ENCODE measurements around the gene PRAC2. TPM values are rescaled to one million over a fixed set of nuclear protein-coding genes. Genes with fewer than 3 reads are reported as not detected.
"Not testable (repeated sequence)": the region's sequence is repeated elsewhere in the genome, so short reads cannot be mapped to it uniquely, and the experiment has no call there.

The PRAC2 gene
- total and polyA plus RNA-seq, 4 donors = not detected

DNA sequence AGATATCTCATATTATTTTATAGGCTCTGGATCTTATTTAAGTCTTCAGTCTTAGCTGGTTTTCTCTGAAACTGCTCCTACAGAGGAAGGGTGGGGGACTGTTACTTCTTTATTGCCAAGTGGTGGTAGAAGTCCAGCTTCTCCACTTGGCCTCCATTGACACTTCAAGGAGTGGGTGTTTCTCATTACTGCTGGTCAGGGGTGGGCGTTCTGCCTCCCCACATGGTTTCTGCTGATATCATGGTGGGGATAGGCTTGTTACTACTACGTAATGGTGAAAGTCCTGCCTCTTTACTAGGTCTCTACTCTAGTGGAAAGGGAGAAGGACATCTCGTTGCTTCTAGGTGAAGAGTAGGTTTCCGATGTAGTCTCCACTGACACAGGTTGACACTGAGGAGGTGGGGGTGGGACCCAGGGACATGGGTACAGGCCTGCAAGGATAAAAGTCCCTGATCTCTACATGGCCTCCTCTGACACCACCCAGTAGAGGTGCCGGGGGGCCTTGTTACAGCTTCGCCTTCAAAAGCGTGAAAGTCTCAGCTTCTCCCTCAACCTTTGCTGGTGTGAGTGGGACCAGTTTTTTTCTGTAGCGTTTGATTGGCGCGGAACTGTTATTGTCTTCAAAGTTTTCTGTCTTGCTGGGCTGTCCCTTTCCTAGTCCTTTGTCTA, 21.0 kb upstream of the PRAC2 start:
- Histone ChIP-seq H3K9ac (ENCODE audit: low read depth in 1 of 2, low read length in 2 of 2) (no peak overlapping the region), H3K27me3 (ENCODE audit: control insufficient read depth in 4 of 4, insufficient read depth in 4 of 4, low read length in 3 of 4) (peaks cover 0 to 17% (median 9%) of the 10 kb centered on the region in 4 donors), H3K9me3 (ENCODE audit: control insufficient read depth in 4 of 4, low read length in 3 of 4) (no peaks in the 10 kb centered on the region), H3K4me1 (ENCODE audit: control insufficient read depth in 4 of 4, insufficient read depth in 4 of 4, low read length in 3 of 4) (no peaks in the 10 kb centered on the region), H3K4me3 (ENCODE audit: low read depth in 1 of 3, low read length in 3 of 3) (no peak overlapping the region), H3K36me3 (ENCODE audit: control insufficient read depth in 4 of 4, insufficient read depth in 3 of 4, low read depth in 1 of 4, low read length in 3 of 4) (no peaks in the 10 kb centered on the region), H3K27ac (ENCODE audit: low read depth in 1 of 2, low read length in 2 of 2) (no peak overlapping the region)
- TF ChIP-seq RXRA (IDR thresholded peaks at IDR 0.05) = no peak
- WGBS = 91% methylated on average over 10 of the region's 10 CpGs
- no peak for DNase-seq (ENCODE audit: low spot score)

DNA sequence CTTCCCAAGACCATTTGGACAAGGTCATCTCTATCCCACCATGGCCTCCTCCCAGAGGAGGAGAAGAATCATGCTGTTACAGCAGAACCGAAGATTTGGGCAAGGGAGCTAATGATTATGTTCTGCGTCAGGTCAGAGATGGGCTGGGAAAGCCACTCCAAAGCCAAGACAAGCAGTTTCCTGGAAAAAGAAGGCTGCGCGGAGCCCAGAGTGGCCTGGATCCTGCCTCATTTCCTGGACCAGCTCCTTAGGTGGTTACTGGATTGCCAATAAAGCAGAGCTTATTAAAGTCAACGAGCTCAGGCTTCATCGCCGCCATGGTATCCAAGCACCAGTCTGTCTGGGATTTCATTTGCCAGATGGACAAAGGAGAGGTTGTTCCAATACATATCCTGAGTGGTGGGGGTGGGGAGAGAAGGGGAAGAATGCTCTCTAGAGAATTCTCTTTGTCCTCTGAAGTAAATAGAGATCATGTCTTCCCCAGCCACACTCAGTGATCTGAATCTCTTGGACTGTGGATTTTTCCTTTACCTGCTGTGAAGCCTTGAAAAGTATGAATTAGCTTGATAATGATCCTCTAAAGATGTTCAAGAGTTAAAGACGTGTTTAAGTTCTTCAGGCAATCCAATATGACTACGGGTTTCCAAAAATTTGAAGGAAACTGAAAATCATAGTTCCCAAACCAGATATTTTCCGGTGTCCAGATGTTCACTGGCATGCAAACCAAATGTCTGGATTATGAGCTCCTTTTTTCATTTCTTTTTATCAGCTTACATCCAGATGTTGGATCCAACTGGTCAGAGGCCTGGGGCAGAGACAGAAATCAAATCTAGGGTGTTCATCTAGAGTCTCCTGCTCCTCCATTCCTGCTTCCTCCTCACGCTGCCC, 18.4 kb upstream of the PRAC2 start:
- no peak overlapping the region for H3K4me3 ChIP-seq (ENCODE audit: low read depth in 1 of 3, low read length in 3 of 3)
- no peak for TF ChIP-seq GABPA (IDR thresholded peaks at IDR 0.05 in 1 of 2, conservative IDR thresholded peaks at IDR 0.05 in 1 of 2)
- TF ChIP-seq, protein P1, sequence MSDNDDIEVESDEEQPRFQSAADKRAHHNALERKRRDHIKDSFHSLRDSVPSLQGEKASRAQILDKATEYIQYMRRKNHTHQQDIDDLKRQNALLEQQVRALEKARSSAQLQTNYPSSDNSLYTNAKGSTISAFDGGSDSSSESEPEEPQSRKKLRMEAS (IDR thresholded peaks at IDR 0.05) = no peak
- no peaks in the 10 kb centered on the region for H3K4me1 ChIP-seq (ENCODE audit: control insufficient read depth in 4 of 4, insufficient read depth in 4 of 4, low read length in 3 of 4)
- H3K36me3 ChIP-seq (ENCODE audit: control insufficient read depth in 4 of 4, insufficient read depth in 3 of 4, low read depth in 1 of 4, low read length in 3 of 4) = no peaks in the 10 kb centered on the region
- no peak overlapping the region for H3K9ac ChIP-seq (ENCODE audit: low read depth in 1 of 2, low read length in 2 of 2)
- 76% methylated on average over 11 of the region's 11 CpGs for WGBS
- DNase-seq (ENCODE audit: low spot score) = no peak
- H3K27ac ChIP-seq (ENCODE audit: low read depth in 1 of 2, low read length in 2 of 2) = no peak overlapping the region
- peaks cover 0 to 18% (median 10%) of the 10 kb centered on the region in 4 donors for H3K27me3 ChIP-seq (ENCODE audit: control insufficient read depth in 4 of 4, insufficient read depth in 4 of 4, low read length in 3 of 4)
- H3K9me3 ChIP-seq (ENCODE audit: control insufficient read depth in 4 of 4, low read length in 3 of 4) = no peaks in the 10 kb centered on the region

DNA sequence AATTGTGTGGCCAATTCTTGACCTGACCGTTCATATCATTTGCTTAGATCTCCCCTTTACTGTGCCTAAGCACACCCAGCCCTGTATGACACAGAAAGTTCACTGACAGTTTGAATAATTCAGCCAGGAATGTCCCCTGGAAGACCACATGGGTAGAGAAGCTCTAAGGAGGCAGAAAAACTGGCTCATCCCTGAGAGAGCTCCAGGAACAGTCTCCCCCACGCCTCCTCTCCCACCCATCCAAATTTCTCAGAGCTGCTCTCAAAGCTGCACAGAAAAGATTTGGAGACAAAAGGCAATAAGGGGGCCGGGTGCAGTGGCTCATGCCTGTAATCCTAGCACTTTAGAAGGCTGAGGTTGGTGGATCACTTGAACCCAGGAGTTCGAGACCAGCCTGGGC, 11.9 kb upstream of the PRAC2 start:
- peaks cover 2 to 20% (median 10%) of the 10 kb centered on the region in 4 donors for H3K27me3 ChIP-seq (ENCODE audit: control insufficient read depth in 4 of 4, insufficient read depth in 4 of 4, low read length in 3 of 4)
- no peaks in the 10 kb centered on the region for H3K36me3 ChIP-seq (ENCODE audit: control insufficient read depth in 4 of 4, insufficient read depth in 3 of 4, low read depth in 1 of 4, low read length in 3 of 4)
- WGBS = 64% methylated on average over 4 of the region's 4 CpGs
- no peak overlapping the region for H3K27ac ChIP-seq (ENCODE audit: low read depth in 1 of 2, low read length in 2 of 2)
- DNase-seq (ENCODE audit: low spot score) = no peak
- no peak for TF ChIP-seq RAD21 (IDR thresholded peaks at IDR 0.05)
- TF ChIP-seq, protein P2, sequence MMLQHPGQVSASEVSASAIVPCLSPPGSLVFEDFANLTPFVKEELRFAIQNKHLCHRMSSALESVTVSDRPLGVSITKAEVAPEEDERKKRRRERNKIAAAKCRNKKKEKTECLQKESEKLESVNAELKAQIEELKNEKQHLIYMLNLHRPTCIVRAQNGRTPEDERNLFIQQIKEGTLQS (IDR thresholded peaks at IDR 0.05) = no peak
- TF ChIP-seq SP1 (IDR thresholded peaks at IDR 0.05) = no peak
- H3K9ac ChIP-seq (ENCODE audit: low read depth in 1 of 2, low read length in 2 of 2) = no peak overlapping the region
- H3K4me1 ChIP-seq (ENCODE audit: control insufficient read depth in 4 of 4, insufficient read depth in 4 of 4, low read length in 3 of 4) = no peaks in the 10 kb centered on the region
- H3K9me3 ChIP-seq (ENCODE audit: control insufficient read depth in 4 of 4, low read length in 3 of 4) = no peaks in the 10 kb centered on the region
- H3K4me3 ChIP-seq (ENCODE audit: low read depth in 1 of 3, low read length in 3 of 3) = no peak overlapping the region

DNA sequence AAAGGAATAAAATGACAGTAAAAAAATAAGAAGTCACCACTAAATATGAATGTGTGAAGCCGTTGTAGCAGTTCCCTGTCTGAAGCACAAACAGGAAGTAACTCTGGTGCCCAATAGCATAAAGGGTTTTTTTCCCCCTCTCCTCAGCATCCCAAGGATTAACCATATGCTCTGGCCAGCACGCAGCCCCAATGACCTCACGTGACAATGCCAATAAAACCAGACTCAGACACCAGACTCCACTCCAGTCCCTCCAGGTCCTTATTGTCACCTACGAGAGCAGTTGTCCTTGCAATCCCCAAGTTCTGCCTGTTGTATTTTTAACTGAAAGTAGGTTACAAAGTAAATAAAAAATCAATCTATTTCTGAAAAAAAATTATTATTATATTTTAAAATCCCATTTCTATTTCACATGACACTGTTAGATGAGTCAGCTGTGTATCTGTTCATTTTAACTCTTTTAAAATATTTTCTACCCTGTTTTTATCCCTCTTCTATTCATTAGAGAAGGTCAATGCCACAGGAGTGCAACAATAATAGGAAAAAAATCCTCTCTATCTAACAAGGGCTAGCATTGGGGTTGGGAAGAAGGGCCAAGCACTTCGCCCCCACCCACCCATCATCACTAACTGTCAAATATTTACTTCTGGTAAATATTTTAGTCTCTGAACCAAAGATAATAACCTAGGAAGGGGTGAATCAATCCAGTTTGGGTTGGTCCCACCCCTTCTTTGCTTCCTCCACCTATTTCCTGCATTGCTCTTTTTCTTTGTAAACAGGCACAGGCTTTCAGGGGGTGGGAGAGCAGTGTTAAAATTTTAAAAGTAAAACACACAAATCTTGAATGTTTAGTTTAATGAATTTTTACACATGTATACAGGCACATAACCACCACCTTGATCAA, 7.2 kb upstream of the PRAC2 start:
- DNase-seq (ENCODE audit: low spot score) = no peak
- Histone ChIP-seq H3K4me3 (ENCODE audit: low read depth in 1 of 3, low read length in 3 of 3) (no peak overlapping the region), H3K27ac (ENCODE audit: low read depth in 1 of 2, low read length in 2 of 2) (no peak overlapping the region), H3K9me3 (ENCODE audit: control insufficient read depth in 4 of 4, low read length in 3 of 4) (peaks cover 0 to 11% (median 0%) of the 10 kb centered on the region in 4 donors), H3K9ac (ENCODE audit: low read depth in 1 of 2, low read length in 2 of 2) (no peak overlapping the region), H3K27me3 (ENCODE audit: control insufficient read depth in 4 of 4, insufficient read depth in 4 of 4, low read length in 3 of 4) (peaks cover 4 to 40% (median 22%) of the 10 kb centered on the region in 4 donors), H3K36me3 (ENCODE audit: control insufficient read depth in 4 of 4, insufficient read depth in 3 of 4, low read depth in 1 of 4, low read length in 3 of 4) (no peaks in the 10 kb centered on the region), H3K4me1 (ENCODE audit: control insufficient read depth in 4 of 4, insufficient read depth in 4 of 4, low read length in 3 of 4) (peaks cover 0 to 8% (median 0%) of the 10 kb centered on the region in 4 donors)
- TF ChIP-seq FOXA2 (IDR thresholded peaks at IDR 0.05) = no peak
- TF ChIP-seq SP1 (IDR thresholded peaks at IDR 0.05) = no peak
- no peak for TF ChIP-seq YY1 (IDR thresholded peaks at IDR 0.05)
- TF ChIP-seq, protein P3, sequence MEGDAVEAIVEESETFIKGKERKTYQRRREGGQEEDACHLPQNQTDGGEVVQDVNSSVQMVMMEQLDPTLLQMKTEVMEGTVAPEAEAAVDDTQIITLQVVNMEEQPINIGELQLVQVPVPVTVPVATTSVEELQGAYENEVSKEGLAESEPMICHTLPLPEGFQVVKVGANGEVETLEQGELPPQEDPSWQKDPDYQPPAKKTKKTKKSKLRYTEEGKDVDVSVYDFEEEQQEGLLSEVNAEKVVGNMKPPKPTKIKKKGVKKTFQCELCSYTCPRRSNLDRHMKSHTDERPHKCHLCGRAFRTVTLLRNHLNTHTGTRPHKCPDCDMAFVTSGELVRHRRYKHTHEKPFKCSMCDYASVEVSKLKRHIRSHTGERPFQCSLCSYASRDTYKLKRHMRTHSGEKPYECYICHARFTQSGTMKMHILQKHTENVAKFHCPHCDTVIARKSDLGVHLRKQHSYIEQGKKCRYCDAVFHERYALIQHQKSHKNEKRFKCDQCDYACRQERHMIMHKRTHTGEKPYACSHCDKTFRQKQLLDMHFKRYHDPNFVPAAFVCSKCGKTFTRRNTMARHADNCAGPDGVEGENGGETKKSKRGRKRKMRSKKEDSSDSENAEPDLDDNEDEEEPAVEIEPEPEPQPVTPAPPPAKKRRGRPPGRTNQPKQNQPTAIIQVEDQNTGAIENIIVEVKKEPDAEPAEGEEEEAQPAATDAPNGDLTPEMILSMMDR (IDR thresholded peaks at IDR 0.05; ENCODE audit: low read depth, low read length, missing input control) = no peak
- TF ChIP-seq HNF4G (IDR thresholded peaks at IDR 0.05) = no peak
- TF ChIP-seq, protein P1 (IDR thresholded peaks at IDR 0.05) = no peak
- no peak for TF ChIP-seq GABPA (IDR thresholded peaks at IDR 0.05 in 1 of 2, conservative IDR thresholded peaks at IDR 0.05 in 1 of 2)
- TF ChIP-seq TAF1 (conservative IDR thresholded peaks at IDR 0.05) = no peak
- TF ChIP-seq EGR1 (IDR thresholded peaks at IDR 0.05; ENCODE audit: low read depth in 2 of 2) = no peak
- no peak for TF ChIP-seq RXRA (IDR thresholded peaks at IDR 0.05)
- no peak for TF ChIP-seq FOXA1 (IDR thresholded peaks at IDR 0.05)
- WGBS = 37% methylated on average over 5 of the region's 5 CpGs

DNA sequence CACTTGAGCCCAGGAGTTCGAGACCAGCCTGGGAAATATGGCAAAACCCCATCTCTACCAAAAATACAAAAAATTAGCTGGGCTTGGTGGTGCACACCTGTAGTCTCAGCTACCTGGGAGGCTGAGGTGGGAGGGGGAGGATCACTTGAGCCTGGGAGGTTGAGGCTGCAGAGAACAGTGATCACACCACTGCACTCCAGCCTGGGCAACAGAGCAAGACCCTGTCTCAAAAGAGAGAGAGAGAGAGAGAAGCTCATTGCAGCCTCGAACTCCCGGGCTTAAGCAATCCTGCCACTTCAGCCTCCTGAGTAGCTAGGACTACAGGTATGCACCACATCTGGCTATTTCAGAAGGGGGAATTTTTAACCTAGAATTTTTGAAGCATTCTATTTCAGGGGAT, 6.4 kb upstream of the PRAC2 start:
- 71% methylated on average over 3 of the region's 3 CpGs for whole genome bisulfite sequencing
- not testable (repeated sequence) for H3K36me3 ChIP-seq (ENCODE audit: control insufficient read depth in 4 of 4, insufficient read depth in 3 of 4, low read depth in 1 of 4, low read length in 3 of 4); H3K9ac ChIP-seq (ENCODE audit: low read depth in 1 of 2, low read length in 2 of 2); DNase-seq (ENCODE audit: low spot score); H3K4me1 ChIP-seq (ENCODE audit: control insufficient read depth in 4 of 4, insufficient read depth in 4 of 4, low read length in 3 of 4); H3K4me3 ChIP-seq (ENCODE audit: low read depth in 1 of 3, low read length in 3 of 3); H3K27ac ChIP-seq (ENCODE audit: low read depth in 1 of 2, low read length in 2 of 2)
- Histone ChIP-seq H3K9me3 (ENCODE audit: control insufficient read depth in 4 of 4, low read length in 3 of 4) (peaks cover 0 to 11% (median 0%) of the 10 kb centered on the region in 4 donors), H3K27me3 (ENCODE audit: control insufficient read depth in 4 of 4, insufficient read depth in 4 of 4, low read length in 3 of 4) (peaks cover 4 to 39% (median 22%) of the 10 kb centered on the region in 4 donors)
